ENCODE results near the gene BEND3.

Gene BEND3

DNA sequence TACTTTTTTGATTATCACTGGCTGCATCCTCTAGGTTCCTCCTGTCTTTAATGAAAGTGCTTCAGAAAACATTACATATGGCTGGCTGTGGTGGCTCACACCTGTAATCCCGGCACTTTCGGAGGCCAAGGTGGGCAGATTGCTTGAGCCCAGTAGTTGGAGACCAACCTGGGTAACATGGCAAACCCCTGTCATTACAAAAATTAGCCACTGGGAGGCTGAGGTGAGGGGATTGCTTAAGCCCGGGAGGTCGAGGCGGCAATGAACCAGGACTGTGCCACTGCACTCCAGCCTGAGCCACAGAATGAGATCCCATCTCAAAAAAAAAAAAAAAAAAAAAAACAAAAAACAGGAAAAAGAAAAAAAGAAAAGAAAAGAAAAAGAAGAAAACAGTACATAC is 35.3 kb downstream of the BEND3 start:
- peak; percentile 25 for DNase-seq

DNA sequence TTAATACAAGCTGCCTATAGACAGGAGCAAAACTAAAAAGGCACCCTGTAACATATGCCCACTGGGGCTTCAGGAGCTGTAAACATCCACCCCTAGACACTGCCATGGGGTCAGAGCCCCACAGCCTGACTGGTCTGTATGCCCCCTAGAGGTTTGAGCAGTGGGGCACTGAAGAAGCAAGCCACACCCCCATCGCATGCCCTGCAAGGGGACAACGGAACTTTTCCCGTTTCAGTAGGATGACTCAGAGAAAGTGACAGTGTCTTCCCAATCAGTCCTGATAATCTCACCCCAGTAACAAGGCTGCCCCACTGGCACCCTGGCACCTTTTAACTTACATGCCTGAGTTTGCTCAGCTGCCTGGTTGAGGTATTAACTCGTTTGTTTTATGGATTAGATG is 35.9 kb downstream of the BEND3 start:
- DNase-seq, result no peak

GRCh38 chr6:107077710-107078109 is 37.6 kb downstream of the BEND3 start:
- no peak for DNase-seq

- DNase-seq, result no peak
These were observed 39.3 kb downstream of the BEND3 start for GRCh38 chr6:107075951-107076381.

DNA sequence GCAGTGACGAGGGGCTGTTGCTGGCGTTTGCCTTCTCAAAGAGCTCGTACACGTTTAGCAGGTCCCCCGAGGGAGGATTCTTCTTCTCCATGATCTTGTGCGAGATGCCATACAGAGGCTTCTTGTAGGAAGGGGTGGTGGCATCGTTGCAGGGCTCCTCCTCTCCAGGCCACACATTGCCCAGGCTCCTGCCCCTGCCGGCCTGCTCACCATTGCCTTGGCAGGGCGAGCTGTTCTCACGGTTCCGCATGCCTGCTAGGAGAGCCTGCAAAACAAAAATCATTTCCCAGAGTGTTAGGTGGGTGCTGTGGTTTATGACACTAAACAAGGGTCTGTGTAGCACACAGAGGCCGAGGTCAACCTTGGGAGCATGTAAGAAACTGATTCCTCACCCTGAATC is 44.6 kb downstream of the BEND3 start:
- no peak for DNase-seq

DNA sequence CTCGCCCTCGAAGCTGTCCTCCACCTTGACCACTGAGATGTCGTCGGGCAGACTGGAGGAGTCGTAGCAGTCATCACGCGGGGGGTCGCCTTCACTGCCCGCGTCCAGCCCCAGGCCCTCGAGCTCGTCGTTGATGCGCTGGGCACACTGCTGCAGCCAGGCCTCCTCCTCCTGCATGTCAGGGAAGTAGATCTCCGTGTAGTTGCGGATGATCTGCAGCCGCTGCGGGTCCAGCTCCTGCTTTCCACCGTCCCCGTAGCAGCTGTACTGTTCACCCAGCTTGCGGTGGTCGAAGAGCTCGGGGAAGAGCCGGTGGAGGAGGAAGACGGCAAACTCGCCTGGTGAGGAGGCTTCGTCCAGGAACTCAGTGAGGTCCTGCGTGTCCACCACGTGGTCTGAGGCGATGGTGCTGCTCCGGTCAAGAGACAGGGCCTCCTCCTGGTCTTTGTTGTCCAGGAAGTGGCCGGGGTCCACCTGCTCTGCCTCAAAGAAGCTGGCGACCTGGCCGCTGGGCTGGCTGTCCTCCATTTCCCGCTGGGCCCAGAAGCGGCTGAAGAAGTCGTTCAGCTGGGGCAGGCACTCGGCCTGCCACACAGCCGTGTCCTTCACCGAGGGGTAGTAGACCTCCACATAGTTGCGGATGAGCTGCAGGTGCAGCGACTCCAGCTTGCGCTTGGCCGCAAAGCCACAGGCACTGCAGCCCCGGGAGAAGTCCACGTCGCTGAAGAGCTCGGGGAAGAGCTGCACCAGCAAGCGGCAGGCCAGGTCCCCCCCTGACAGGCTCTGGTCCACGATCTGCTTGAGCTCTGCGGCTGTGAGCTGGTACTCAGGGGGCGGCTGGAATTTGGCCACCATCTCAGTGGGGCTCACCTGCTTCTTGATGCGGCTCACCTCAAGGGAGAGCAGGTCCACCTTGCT is 45.4 kb downstream of the BEND3 start:
- no peak for DNase-seq

- no peak for DNase-seq
These were observed 46.4 kb downstream of the BEND3 start for GRCh38 chr6:107068691-107069630.

DNA sequence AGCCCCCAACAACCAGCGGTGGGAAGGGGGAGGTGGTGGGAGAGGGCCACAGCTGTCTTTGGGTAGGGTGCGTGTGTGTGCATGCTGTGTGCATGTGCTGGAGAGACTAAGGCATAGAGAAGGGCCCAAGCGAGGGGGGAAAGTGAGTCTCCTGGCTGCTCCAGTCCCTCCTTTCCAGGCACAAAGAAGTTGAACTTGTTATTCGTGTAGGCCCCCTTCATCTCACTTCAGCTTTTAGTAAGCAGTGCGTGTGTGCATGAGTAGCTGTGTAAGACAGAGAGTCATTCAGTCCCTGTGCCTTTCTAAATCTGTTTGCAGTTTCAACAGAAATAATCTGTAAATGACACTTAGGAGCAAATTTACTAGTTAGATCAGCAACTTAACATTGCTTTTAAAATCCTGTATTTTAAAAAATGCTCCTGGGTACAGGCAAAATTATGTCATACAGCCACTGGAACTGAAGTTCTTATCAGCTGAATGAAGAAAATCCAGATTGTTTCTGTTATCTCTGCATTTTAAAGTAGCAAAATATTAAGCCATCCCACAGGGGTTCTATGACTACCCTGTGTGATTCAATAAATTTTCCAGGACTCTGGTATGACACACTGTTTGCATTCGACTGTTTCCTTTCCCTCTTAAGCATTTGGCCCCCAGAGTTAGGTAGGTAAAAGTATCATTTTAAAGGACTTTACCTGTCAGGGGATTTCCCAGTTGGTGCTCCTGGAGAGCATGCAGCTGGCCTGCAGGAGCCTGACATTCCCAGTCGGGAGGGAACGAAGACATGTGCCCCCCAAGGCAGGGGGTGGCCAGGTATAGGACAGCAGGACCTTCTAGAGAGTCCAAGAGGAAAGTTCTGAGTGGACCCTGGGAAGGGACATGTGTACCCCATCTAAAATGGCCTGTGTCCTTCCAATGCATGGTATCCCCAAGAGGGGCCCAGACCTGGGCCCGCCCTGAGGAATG is 48.3 kb downstream of the BEND3 start:
- DNase-seq, result peak; percentile 87

- DNase-seq, result peak; percentile 75
These were observed 50.7 kb downstream of the BEND3 start for GRCh38 chr6:107064579-107065065.

GRCh38 chr6:107062691-107063090 is 52.6 kb downstream of the BEND3 start:
- DNase-seq, result no peak

DNA sequence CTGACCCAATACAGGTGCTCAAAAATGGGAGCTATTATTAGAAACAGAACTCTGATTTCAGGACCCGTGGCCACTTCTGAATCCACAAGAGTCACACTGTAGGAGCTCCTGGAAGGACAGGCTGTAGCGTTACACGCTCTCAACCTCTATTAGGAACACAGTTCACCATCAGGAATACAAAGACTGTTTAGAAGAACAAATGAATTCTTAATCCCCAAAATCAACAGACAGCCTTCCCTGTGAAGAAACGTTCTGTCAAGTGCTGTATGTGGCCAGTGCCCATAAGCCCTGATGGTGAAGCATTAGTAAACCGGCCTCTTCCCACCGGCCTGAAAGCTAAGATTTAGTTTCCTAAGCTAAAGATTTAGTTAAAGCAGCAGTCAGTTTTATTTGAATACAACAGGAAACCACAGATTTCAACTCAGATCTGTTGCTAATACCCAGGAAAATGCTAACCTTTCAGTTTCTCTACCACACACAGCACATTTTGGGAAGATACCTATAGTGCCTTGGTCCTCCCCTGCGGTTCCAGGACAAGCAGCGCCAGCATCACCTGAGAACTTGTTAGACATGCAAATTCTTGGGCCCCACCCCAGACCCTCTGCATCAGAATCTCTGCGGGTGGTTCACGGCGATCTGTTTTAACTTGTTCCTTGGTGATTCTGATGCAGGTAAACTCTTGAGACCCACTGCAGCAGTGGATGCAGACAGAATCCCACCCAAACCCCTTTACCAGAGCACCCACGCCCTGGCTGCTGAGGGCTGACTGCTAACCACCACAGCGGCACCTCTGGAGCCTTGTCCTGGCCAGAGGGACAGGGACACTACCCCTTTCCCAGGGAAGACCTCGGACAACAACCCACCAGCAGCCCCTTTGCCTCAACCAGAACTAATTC is 53.9 kb downstream of the BEND3 start:
- peak; percentile 52 for DNase-seq

DNA sequence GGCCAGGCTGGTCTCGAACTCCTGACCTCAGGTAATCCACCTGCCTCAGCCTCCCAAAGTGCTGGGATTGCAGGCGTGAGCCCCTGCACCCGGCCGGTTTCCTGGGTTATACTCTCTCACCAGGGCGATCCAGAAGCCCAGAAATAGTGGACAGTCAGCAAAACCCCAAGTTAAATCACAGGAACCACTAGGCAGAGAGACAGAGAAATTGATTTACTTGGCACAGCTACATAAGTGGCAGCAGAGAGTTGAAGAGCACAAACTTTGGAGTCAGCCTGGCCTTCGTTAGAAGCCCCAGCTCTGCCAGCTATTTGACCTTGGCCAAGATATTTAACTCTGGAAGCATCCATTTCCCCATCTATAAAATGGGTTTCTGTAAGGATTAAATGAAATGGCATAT is 54.6 kb downstream of the BEND3 start:
- DNase-seq, result no peak

DNA sequence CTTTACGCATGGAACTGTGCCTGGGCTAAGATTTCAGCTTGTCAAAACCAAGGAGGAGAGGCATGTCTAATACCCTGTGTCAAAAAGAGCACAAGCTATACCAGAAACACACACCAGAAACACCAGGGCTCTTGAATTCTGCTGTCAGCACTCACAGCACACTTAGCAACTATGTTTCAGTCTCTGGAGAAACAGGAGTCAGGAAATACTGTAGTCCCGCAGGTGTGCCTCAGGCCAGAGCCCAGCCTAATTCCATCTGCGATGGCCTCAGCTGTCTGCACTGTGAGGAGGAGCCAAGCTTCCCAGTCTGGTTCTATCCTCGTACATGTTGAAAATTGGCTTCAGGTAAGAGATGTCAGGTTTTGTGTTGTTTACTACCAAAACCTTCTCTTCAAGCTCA is 55.7 kb downstream of the BEND3 start:
- no peak for DNase-seq

- DNase-seq, result no peak
These were observed 57.6 kb downstream of the BEND3 start for GRCh38 chr6:107057679-107058078.

DNA sequence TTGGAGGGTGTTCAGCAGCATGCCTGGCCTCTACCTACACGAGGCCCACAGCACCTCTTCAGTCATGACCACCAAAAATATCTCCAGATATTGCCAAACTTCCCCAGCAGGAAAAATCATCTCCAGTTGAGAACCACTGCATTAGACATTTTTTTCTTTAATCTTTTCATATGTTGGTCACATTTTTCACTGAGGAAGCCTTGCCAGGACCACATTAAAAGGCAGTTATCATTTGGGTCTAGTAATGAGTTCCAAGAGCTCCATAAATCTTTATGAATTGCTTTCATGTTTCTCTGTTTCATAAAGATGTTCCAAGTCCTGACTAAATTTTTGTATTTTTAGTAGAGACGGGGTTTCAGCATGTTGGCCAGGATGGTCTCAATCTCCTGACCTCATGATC is 58.5 kb downstream of the BEND3 start:
- DNase-seq, result no peak

GRCh38 chr6:107047807-107048206 is 67.5 kb downstream of the BEND3 start:
- DNase-seq, result no peak

GRCh38 chr6:107045826-107046675 is 69.3 kb downstream of the BEND3 start:
- no peak for DNase-seq

GRCh38 chr6:107033126-107033525 is 82.2 kb downstream of the BEND3 start:
- DNase-seq, result no peak

DNA sequence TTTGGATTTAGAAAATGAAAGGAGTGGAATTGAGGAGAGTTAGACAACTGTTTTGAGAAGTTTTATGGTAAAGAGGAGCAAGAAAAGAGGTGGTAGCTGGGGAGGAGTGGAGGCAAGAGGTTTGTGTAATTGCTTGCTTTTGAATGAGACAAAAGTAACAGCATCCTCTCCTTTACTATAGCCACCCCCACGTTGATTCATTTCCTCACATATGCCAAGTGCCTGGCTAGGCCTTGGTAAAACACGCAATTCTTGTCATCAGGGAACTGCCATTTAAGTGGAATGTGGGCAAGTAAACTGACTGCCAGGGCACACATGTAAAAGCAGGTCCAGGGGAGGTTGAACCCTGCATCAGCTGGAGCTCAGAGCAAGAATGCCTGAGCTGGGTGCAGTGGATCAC is 83.3 kb downstream of the BEND3 start:
- no peak for DNase-seq

GRCh38 chr6:107030151-107030550 is 85.2 kb downstream of the BEND3 start:
- DNase-seq, result no peak

All from activated CD4-positive, alpha-beta T cell treated with anti-CD3 and anti-CD28 coated beads, Interleukin-2, amount 50 U/mL, for 16 hours (primary cell).